Caco-2 (cell line): ENCODE data around the gene TCF15. TPM values are rescaled to one million over a fixed set of nuclear protein-coding genes. Genes with fewer than 3 reads are reported as not detected.

Source experiments
- Bru-seq: library from RNA; stranded (reverse); fragments of 400-500 nt; gene quantifications from one replicate; lab custom pipeline; 2021; lab: Mats Ljungman, UMichigan
- BruChase-seq, 2 experiments: library from RNA; stranded (reverse); fragments of 400-500 nt; gene quantifications; one replicate each; lab custom pipeline; 2021; lab: Mats Ljungman, UMichigan
- BruUV-seq: library from RNA; stranded (reverse); fragments of 400-500 nt; replicated peaks from 2 replicates; lab custom pipeline; 2021; lab: Mats Ljungman, UMichigan
- CTCF ChIA-PET: fragments of 300-600 bp; sonication (Branson Sonifier 250); formaldehyde crosslinking; loops from one replicate; lab custom pipeline; 2022; ENCODE audit warnings: antibody characterized with exemption; lab: Charles Lee
- POLR2A ChIA-PET: fragments of 300-600 bp; sonication (Branson Sonifier 250); formaldehyde crosslinking; loops from one replicate; lab custom pipeline; 2022; ENCODE audit warnings: antibody characterized with exemption; lab: Charles Lee
- DNase-seq, 2 experiments: peaks; one replicate each; pipeline versions ENCODE4 v3.0.0 to v3.0.0-alpha.2; 2020 to 2022
- H3K27me3 ChIP-seq: replicated peaks from 2 replicates; pipeline ENCODE4 v1.6.0; 2011; ENCODE audit warnings: low read length; ENCODE audit not compliant: control insufficient read depth, insufficient read depth
- H3K36me3 ChIP-seq: 2 replicates; pipeline ENCODE4 v1.5.1; 2011; ENCODE audit warnings: low read length; ENCODE audit not compliant: control insufficient read depth, insufficient read depth
- H3K4me1 ChIP-seq: fragments of 250-450 bp; sonication (Bioruptor Pico); 2 replicates; pipeline ENCODE4 v1.5.1; 2020; ENCODE audit warnings: mild to moderate bottlenecking
- H3K4me3 ChIP-seq: 2 replicates; pipeline ENCODE4 v1.5.1; 2011; ENCODE audit warnings: low read depth, mild to moderate bottlenecking, control low read depth, low read length
- H3K9me3 ChIP-seq: fragments of 250-450 bp; sonication (Bioruptor Pico); 2 replicates; pipeline ENCODE4 v1.5.1; 2020; ENCODE audit warnings: mild to moderate bottlenecking, moderate library complexity
- H3K27ac Mint-ChIP-seq: one replicate; pipeline ENCODE4 v1.8.0; 2022; ENCODE audit warnings: mixed read lengths; ENCODE audit not compliant: unreplicated experiment
- H3K27me3 Mint-ChIP-seq: one replicate; pipeline ENCODE4 v1.8.0; 2022; ENCODE audit warnings: mixed read lengths; ENCODE audit not compliant: insufficient read depth, unreplicated experiment
- H3K36me3 Mint-ChIP-seq: one replicate; pipeline ENCODE4 v1.8.0; 2022; ENCODE audit warnings: mild to moderate bottlenecking, mixed read lengths; ENCODE audit not compliant: insufficient read depth, unreplicated experiment
- H3K4me1 Mint-ChIP-seq: one replicate; pipeline ENCODE4 v1.8.0; 2022; ENCODE audit warnings: low read depth, mixed read lengths; ENCODE audit not compliant: unreplicated experiment
- H3K4me3 Mint-ChIP-seq: one replicate; pipeline ENCODE4 v1.8.0; 2022; ENCODE audit warnings: mild to moderate bottlenecking, moderate library complexity, mixed read lengths; ENCODE audit not compliant: unreplicated experiment
- H3K9me3 Mint-ChIP-seq: one replicate; pipeline ENCODE4 v1.8.0; 2022; ENCODE audit warnings: mixed read lengths; ENCODE audit not compliant: unreplicated experiment
- intact Hi-C: fragments of 100-400 bp; cut with micrococcal nuclease; formaldehyde crosslinking; loops from one replicate; pipeline ENCODE4 v1.10.0; 2022; ENCODE audit not compliant: unreplicated experiment
- long read RNA-seq: library from polyadenylated mRNA; stranded (forward); transcript quantifications from one replicate; pipeline ENCODE4 v2.0.0, GENCODE V29; 2022
- total RNA-seq: library from RNA; stranded (reverse); gene quantifications from 2 replicates; pipeline ENCODE4 v1.2.3, GENCODE V29; 2022
- TF ChIP-seq, protein P1 (sequence below), 2 experiments: fragments of 200-600 bp in 1 of 2; IDR thresholded peaks; 1 replicate in 1 of 2; 2 replicates in 1 of 2; pipeline versions ENCODE4 v1.5.1 to v1.8.0; 2011 to 2022; ENCODE audit warnings: antibody characterized with exemption in 1 of 2, control low read depth in 1 of 2, inconsistent platforms in 1 of 2, low read depth in 1 of 2, low read length in 1 of 2, mild to moderate bottlenecking in 1 of 2, moderate library complexity in 1 of 2; ENCODE audit not compliant: insufficient read depth in 1 of 2, severe bottlenecking in 1 of 2, unreplicated experiment in 1 of 2

TCF15 gene, protein sequence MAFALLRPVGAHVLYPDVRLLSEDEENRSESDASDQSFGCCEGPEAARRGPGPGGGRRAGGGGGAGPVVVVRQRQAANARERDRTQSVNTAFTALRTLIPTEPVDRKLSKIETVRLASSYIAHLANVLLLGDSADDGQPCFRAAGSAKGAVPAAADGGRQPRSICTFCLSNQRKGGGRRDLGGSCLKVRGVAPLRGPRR
- total RNA-seq (not detected in 2 replicates), Bru-seq, nascent RNA (not detected), BruChase-seq, experiment 1, labeled RNA remaining after a 2-hour chase (not detected), BruChase-seq, experiment 2, labeled RNA remaining after a 6-hour chase (not detected)
- long read RNA-seq = 0 reads

DNA sequence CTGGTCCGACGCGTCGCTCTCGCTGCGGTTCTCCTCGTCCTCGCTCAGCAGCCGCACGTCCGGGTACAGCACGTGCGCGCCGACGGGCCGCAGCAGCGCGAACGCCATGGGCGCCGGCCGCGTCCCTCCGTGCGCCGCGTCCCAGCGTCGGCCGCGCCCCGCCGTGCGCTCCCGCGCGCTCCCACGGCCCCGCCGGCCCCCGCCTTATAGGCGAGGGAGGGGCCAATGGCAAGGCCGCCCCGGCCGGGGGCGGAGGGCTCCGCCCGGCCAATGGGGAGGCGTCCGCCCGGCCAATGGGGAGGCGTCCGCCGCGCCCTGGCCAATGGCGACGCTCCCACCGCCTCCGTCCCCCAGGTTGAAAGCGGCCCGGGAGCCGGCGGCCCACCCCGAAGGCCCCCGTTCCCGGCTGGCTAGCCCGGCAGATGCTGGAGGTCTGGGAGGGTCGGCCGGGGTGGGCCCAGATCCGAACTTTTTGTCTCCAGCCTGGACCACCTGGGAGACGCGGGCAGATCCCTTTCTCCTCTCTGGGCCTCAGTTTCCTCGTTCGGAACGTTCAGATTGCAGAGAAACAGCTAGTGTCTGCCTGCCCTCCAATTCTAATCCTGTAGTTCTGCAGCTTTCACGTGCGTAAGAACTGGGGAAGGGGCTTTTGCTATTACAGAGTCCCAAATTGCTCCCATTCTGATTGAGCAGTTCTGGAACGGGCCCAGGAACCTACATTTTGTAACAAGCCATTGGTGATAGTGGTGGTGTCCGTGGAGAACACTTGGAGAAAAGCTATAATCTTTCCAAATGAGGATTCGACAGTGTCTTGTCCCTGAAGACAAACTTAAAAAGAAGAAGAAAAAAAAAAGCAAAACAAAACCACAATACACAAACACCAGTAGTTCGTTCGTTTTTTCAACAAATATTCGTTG lies at the start of gene TCF15:
TSS of gene TCF15 (minus strand) at position 180 of the 917 bp plus-strand sequence. CDS start at position 108, 72 bp downstream.
- POLR2A ChIA-PET = interaction anchor here (0.7 kb wide), 1 partner anchor 11 kb away, joined by 4 read pairs; no protein-coding TSS in a partner anchor
- Mint-ChIP-seq H3K4me3 (no peak within 1 kb of the TSS), H3K4me1 (peaks cover 6% of the 10 kb centered on the region), H3K27me3 (no peaks in the 10 kb centered on the region), H3K27ac (no peak within 1 kb of the TSS), H3K36me3 (no peaks in the 10 kb centered on the region), H3K9me3 (no peaks in the 10 kb centered on the region)
- BruUV-seq = no TSS peak
- CTCF ChIA-PET = no interaction called here
- Histone ChIP-seq H3K9me3 (no peaks in the 10 kb centered on the region), H3K4me3 (no peak within 1 kb of the TSS), H3K27me3 (no peaks in the 10 kb centered on the region), H3K36me3 (no peaks in the 10 kb centered on the region), H3K4me1 (peaks cover 2% of the 10 kb centered on the region)
- TF ChIP-seq, protein P1, sequence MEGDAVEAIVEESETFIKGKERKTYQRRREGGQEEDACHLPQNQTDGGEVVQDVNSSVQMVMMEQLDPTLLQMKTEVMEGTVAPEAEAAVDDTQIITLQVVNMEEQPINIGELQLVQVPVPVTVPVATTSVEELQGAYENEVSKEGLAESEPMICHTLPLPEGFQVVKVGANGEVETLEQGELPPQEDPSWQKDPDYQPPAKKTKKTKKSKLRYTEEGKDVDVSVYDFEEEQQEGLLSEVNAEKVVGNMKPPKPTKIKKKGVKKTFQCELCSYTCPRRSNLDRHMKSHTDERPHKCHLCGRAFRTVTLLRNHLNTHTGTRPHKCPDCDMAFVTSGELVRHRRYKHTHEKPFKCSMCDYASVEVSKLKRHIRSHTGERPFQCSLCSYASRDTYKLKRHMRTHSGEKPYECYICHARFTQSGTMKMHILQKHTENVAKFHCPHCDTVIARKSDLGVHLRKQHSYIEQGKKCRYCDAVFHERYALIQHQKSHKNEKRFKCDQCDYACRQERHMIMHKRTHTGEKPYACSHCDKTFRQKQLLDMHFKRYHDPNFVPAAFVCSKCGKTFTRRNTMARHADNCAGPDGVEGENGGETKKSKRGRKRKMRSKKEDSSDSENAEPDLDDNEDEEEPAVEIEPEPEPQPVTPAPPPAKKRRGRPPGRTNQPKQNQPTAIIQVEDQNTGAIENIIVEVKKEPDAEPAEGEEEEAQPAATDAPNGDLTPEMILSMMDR (IDR thresholded peaks at IDR 0.05; ENCODE audit: insufficient read depth in 1 of 2, low read depth in 1 of 2, low read length in 1 of 2, severe bottlenecking in 1 of 2, unreplicated experiment in 1 of 2) = no peak
- DNase-seq = no peak
- intact Hi-C loops = no loop called here

DNA sequence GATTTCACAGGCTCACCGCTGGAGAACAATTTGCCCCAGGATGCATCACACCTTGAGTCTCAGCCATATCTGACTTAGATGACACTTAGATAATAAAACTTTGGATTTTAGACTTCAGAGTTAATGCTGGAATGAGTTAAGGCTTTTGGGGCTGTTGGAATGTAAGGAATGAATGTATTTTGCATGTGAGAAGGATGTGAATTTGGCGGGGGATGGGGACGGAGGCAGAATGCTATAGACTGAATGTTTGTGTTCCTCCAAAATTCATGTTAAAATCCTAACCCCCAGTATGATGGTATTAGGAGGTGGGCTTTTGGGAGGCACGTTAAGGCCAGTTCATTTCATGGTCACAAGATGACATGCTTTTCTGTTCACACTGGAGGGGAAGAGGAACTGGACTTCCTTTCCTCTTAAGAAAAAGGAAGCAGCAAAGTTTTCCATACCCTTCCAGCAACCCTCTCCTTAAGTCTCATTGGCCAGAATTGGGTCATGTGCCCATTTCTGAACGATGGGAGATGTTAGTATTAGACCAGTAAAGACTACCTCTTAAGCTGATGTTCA lies 48.7 kb upstream of the TCF15 start:
- peaks cover 22% of the 10 kb centered on the region for H3K4me1 Mint-ChIP-seq
- H3K27me3 Mint-ChIP-seq = peaks cover 7% of the 10 kb centered on the region
- BruUV-seq = no TSS peak
- intact Hi-C loops = no loop called here
- no peaks in the 10 kb centered on the region for H3K27me3 ChIP-seq
- TF ChIP-seq, protein P1 (IDR thresholded peaks at IDR 0.05; ENCODE audit: insufficient read depth in 1 of 2, low read depth in 1 of 2, low read length in 1 of 2, severe bottlenecking in 1 of 2, unreplicated experiment in 1 of 2) = no peak
- ChIA-PET CTCF (interaction anchor here (0.6 kb wide), 1 partner anchor 199 kb away, joined by 3 read pairs; no protein-coding TSS in a partner anchor), POLR2A (no interaction called here)
- H3K9me3 Mint-ChIP-seq = no peaks in the 10 kb centered on the region
- no peak overlapping the region for H3K4me3 ChIP-seq
- H3K36me3 Mint-ChIP-seq = peaks cover 4% of the 10 kb centered on the region
- no peak overlapping the region for H3K27ac Mint-ChIP-seq
- H3K4me3 Mint-ChIP-seq = no peak overlapping the region
- H3K4me1 ChIP-seq = peaks cover 22% of the 10 kb centered on the region
- DNase-seq = no peak
- H3K36me3 ChIP-seq = no peaks in the 10 kb centered on the region
- no peaks in the 10 kb centered on the region for H3K9me3 ChIP-seq

DNA sequence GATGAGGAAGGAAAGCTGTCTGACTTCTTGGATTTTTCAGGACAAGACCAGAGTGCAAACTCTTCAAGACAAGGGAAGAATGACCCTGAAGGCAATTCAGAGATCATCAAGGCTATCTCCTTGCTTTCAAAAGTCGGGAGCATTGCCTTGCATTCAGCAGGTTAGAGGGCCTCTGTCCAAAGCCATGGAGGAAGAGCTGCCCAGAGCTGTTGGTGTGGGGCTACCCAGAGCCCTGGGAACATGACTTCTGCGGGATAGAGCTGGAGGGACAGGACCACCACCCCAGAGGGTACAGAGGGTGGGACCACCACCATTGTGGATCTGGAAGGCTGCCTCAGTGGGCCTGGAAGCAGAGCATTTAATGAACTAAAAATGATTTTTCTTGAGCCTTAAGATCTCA lies 48.1 kb upstream of the TCF15 start:
- no peaks in the 10 kb centered on the region for H3K27me3 ChIP-seq
- no peaks in the 10 kb centered on the region for H3K9me3 ChIP-seq
- no peaks in the 10 kb centered on the region for H3K9me3 Mint-ChIP-seq
- H3K4me3 ChIP-seq = no peak overlapping the region
- peaks cover 7% of the 10 kb centered on the region for H3K27me3 Mint-ChIP-seq
- intact Hi-C loops = no loop called here
- CTCF ChIA-PET = no interaction called here
- POLR2A ChIA-PET = no interaction called here
- H3K36me3 ChIP-seq = no peaks in the 10 kb centered on the region
- H3K4me1 ChIP-seq = peaks cover 25% of the 10 kb centered on the region
- no peak overlapping the region for H3K27ac Mint-ChIP-seq
- H3K4me3 Mint-ChIP-seq = no peak overlapping the region
- TF ChIP-seq, protein P1 (IDR thresholded peaks at IDR 0.05; ENCODE audit: insufficient read depth in 1 of 2, low read depth in 1 of 2, low read length in 1 of 2, severe bottlenecking in 1 of 2, unreplicated experiment in 1 of 2) = no peak
- no TSS peak for BruUV-seq
- H3K36me3 Mint-ChIP-seq = peaks cover 4% of the 10 kb centered on the region
- peaks cover 22% of the 10 kb centered on the region for H3K4me1 Mint-ChIP-seq
- DNase-seq = no peak
